Non-pigmented ciliary epithelial cell (primary cell): ENCODE results near the gene TRIM8.

Experiments
- DNase-seq: peaks from one replicate; pipeline ENCODE4 v3.0.0-alpha.2; 2010; ENCODE audit warnings: low read depth

Gene TRIM8, protein sequence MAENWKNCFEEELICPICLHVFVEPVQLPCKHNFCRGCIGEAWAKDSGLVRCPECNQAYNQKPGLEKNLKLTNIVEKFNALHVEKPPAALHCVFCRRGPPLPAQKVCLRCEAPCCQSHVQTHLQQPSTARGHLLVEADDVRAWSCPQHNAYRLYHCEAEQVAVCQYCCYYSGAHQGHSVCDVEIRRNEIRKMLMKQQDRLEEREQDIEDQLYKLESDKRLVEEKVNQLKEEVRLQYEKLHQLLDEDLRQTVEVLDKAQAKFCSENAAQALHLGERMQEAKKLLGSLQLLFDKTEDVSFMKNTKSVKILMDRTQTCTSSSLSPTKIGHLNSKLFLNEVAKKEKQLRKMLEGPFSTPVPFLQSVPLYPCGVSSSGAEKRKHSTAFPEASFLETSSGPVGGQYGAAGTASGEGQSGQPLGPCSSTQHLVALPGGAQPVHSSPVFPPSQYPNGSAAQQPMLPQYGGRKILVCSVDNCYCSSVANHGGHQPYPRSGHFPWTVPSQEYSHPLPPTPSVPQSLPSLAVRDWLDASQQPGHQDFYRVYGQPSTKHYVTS

DNA sequence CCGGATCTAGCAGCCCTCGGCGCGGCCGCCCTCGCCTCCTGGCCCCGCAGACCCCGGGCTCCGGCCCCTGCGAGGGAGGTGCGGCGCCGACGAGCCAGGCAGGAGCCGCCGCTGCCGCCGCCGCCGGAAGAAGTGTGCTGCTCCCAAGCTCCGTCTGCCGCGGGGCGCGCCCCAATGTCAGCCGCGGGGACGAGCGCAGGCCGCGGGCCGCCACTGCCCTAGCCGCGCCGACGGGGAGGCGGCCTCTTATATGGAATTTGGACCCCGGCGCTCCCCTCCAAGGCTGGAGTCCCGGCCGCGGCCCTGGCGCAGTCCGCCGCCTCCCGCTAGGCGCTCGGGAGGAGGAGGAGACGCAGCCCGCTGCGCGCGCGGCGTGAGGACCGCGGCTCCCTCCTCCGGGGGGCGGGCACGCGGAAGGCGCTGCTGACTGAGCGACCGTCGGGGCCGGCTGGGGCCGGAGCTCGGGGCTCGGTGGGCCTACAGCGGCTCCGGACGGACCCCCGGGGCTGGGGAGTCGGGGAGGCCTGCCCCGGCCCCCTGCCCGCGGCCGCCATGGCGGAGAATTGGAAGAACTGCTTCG is at the start of gene TRIM8:
Gene TRIM8, plus strand, starts transcription at position 414 of the 580 bp plus-strand sequence. Its CDS starts 139 bp downstream, at position 553.
- no peak for DNase-seq

GRCh38 chr10:102595293-102595692 is 49.0 kb upstream of the TRIM8 start:
- no peak for DNase-seq

DNA sequence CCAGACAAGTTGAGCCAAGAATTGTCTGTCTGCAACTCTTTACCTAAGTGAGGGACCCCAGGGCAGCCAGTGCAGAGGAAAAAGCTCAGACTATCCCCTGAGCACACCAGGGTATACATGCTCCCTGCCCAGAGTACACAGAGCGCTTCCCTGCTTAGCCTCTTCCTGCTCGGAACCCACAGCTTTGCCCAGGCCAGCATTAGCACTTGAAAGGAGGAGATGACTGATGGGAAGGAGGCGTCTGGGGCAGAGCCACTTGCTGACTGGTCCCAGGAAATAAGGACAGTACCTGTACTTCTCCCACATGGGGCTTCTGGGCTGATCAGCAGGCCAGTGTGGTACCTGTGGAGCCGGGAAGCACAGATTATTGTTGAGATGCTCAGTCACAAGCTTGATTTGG is 48.4 kb upstream of the TRIM8 start:
- no peak for DNase-seq

- no peak for DNase-seq
Measured at GRCh38 chr10:102596506-102596971, 47.7 kb upstream of the TRIM8 start.

DNA sequence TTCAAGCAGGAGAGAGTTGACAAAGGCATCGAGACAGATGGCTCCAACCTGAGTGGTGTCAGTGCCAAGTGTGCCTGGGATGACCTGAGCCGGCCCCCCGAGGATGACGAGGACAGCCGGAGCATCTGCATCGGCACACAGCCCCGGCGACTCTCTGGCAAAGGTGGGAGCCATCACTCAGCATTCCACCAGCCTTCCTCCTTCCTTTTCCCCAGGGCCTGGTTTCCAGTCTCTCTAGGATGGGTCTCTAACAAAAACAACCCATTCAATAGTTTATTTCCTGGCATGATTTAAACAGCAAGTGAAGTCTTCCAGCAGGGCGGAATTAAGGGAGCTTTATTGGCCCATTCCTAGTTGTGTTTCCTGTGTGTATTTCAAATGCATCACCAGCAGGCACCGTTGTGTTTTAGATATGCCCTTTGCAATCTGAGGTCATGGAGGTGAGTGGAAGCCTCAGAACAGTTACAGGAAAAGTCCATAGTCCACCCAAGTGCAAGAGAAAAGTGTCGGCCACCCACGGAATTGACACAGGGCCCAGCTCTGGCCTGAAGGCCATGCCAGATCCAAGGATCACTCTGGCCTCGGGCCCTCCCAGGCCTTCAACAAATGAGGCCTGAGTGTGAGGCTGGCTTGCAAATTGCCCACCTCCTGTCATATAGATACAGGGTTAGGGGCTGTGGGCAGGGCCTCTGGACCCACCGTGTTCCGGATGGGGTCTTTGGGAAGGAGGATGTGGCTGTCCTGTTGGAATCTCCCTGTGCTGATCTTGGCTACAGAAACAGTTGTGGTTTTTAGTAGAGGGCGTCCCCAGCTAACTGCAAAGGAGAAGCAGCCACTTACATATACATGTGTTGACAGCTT is 46.9 kb upstream of the TRIM8 start:
- DNase-seq = no peak

- no peak for DNase-seq
Measured at GRCh38 chr10:102598243-102598642, 46.0 kb upstream of the TRIM8 start.

DNA sequence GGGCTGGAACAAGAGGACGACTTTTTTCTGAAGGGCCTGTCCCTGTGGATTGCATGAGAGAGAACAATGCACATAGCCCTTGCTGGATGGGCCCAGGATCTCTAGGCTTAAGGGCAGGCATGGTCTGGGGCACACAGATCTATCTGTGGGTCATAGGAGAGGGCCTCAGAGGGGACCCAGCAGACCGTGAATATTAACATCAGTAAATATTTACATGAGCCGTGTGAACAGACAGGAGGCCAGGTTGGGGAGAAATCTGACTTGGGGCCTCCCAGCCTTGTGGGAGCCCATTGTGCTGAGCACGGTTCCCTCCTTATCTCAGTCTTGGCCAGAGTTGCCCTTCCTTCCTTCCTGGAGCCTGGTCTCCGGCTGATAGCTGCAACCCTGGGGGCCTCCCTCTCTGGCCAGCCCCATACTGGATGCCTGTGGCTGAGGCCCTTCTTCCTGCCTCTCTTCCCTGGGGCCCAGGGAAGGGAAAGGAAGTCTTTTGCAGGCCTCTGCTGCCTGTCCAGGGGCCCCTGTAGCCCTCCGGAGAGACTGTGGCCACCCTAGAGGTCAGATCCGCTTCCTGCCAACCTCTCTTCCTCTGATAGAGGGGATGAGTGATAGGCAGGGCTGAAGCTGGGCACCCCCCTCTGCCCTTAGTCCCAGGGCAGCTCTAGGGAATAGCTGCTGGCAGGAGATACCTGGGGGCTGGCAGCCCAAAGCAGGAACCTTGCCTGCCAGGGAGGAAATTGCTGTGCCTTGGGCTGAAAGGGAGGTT is 44.5 kb upstream of the TRIM8 start:
- no peak for DNase-seq

DNA sequence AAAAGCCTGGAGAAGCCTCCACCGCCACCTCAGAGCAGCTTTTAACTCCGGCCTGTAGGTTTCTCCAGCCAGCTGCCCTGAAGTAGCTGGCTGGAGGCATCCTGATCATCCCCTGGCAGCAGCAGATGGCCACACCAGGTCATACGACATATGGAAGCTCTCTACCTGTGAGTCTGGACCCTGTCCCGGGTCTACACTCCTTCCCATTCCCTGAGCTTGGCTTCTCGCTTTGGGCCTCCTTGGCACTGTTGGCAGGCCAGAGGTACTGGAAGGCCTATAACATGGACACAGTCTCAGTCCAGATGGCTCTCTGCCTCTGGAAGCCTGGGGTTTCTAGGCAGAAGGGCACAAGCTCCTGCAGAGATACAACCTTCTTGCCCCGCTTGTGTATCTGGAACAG is 43.5 kb upstream of the TRIM8 start:
- no peak for DNase-seq

DNA sequence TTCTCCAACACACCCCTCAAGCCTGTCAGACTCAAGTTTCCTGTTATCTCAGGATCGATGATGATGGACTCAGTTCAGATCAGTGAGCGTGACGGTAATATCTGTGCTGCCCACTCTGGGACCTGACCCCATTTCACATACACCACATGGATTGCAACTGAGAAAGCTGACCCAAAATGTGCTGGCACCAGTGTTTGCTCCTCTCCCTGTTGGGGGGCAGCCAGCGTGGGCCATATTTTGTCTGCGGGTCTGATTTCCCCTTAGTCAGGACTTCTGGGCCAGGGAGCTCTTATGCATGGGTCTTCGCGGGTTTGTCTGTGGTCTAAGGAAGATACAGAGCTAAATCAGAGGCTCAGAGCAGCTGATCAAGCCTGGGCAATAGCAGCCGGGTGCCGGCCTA is 42.6 kb upstream of the TRIM8 start:
- DNase-seq = no peak

DNA sequence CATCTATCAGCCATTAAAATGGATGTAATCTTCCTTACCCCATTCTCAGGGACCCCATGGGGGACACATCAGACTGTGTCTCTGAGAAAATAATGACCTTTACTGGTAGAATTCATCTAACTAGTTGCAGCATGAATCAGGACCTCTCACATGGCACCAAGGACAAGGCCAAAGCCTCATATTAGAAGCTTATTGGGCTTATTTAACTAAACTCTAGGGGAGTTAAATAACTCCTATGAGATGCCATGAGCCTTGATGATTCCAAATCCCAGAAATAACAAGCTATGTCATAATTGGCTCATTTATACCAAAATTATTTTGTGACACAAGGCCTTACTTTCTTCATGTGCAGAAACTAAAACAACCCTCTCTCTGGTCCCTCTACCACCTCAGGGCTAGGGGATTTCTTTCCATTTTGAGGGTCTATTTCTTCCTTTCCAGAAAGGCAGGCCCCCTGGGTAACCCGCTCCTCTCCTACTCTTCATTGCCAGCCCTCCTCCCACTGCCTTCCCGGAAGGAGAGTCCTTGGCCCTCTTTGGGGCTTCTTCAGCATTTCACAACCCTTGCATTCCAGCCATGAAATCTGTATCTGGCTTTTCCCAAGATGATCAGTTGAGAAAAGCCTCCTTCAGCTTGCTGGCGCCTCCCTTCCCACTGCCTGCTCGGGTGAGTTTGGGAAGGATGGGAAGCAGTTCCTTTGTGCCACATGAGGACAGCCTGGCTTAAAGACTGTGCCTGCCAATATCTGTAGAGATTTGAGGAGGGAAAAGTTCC is 41.8 kb upstream of the TRIM8 start:
- DNase-seq = no peak

DNA sequence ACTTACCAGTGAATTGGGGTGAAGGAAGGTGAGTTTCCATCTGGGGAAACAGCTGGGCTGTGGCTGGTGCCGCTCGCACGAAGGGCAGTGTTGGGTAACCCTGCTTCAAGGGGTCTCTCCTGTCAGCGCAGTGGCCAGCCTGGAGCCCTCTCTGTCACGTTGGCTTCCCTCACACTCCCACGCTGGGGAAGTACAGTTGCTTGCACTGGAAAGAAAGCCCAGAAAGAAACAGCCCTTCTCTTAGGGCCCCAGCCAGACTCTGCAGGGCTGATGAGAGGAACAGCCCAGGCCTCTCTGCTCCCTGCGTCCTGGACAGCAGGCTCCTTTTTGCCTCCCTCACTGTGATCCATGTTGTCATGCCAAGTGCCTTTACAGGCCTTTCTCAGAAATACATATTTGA is 40.3 kb upstream of the TRIM8 start:
- no peak for DNase-seq

GRCh38 chr10:102604439-102604841 is 39.8 kb upstream of the TRIM8 start:
- DNase-seq = no peak

DNA sequence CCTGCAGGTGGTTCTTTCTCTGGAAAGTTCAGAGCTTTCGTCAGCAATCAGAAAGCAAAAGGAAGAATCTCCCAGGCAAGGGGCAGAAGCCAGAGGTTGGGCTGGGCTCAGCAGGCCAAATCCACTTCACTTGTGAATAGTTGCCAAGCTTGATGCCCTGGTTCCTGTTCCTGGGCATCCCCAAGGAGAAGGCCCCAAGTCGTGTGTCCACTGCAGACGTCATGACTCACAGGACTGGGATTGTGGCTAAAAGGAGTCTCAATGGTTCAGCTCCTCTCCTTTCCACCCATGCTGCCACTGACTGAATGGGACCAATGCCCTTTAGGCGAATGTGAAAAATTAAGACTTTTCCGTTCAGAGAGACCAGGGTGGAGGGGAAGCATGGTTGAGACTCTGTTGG is 38.6 kb upstream of the TRIM8 start:
- DNase-seq = no peak

- DNase-seq = no peak
Measured at GRCh38 chr10:102608487-102608886, 35.8 kb upstream of the TRIM8 start.

- DNase-seq = no peak
Measured at GRCh38 chr10:102610441-102610887, 33.8 kb upstream of the TRIM8 start.

- DNase-seq = no peak
Measured at GRCh38 chr10:102611514-102612087, 32.7 kb upstream of the TRIM8 start.

DNA sequence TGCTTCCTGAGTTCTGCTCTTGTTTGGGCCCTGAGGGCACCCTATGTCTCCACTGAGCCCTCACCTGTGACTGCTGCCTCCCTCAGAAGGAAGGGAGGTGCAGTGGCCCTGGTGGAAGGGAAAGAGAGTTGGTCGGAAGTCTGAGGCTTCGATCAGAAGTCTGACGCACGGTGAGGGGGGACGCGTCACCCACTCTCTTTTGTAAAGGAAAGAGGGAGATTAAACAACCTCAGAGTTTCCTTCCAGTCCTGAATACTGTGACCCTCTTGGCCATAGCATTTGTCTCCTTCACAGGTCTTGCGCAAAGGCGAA is 31.4 kb upstream of the TRIM8 start:
- no peak for DNase-seq

- no peak for DNase-seq
Measured at GRCh38 chr10:102613286-102613685, 31.0 kb upstream of the TRIM8 start.

GRCh38 chr10:102613785-102614184 is 30.5 kb upstream of the TRIM8 start:
- DNase-seq = no peak

DNA sequence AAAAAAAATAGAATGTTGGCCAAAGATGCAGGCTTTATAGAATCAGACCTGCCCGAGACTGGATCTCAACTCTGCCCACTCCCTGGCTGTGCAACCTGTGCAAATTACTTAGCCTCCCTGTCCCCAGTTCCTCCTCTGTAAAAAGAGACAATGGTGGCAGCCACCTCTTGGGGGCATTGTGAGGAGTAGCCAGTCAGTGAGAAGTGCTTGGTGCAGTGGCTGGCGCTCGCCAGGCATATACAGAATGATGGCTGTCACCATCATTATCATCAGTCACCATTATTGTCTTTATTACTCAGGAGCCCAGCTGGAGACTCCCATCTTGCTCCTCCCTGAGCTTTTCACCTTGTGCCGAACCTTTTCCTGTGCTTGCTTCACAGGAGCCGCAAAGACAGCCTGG is 29.4 kb upstream of the TRIM8 start:
- DNase-seq = no peak

GRCh38 chr10:102615361-102615760 is 28.9 kb upstream of the TRIM8 start:
- DNase-seq = no peak
